ENCODE data around the gene FAR2. TPM values are rescaled to one million over a fixed set of nuclear protein-coding genes. Genes with fewer than 3 reads are reported as not detected.

The FAR2 gene
- total RNA-seq, 2 experiments from 2014 or later = 0.73 TPM; not detected in 1

GRCh38 chr12:29200586-29200985 lies 51.5 kb downstream of the FAR2 start:
- Histone ChIP-seq H3K4me3 (ENCODE audit: low read depth, low read length, poor library complexity, severe bottlenecking) (no peak overlapping the region), H4K20me1 (ENCODE audit: insufficient read depth, low read length) (no peaks in the 10 kb centered on the region), H3K79me2 (ENCODE audit: insufficient read depth, low read depth, low read length) (no peaks in the 10 kb centered on the region), H3K9me3 (ENCODE audit: low read length) (no peaks in the 10 kb centered on the region), H3K36me3 (ENCODE audit: insufficient read depth, low read length) (no peaks in the 10 kb centered on the region), H3K9me2 (ENCODE audit: insufficient read depth, low read length) (no peaks in the 10 kb centered on the region), H3K4me2 (ENCODE audit: low read length) (no peak overlapping the region), H3K4me1 (ENCODE audit: insufficient read depth, low read length, poor library complexity, severe bottlenecking) (no peaks in the 10 kb centered on the region), H3K27ac (ENCODE audit: low read depth, low read length, poor library complexity, severe bottlenecking) (no peak overlapping the region), H2AFZ (ENCODE audit: low read length) (no peak overlapping the region)
- BruUV-seq (replicated peaks) = no TSS peak
- CTCF ChIA-PET (ENCODE audit: unreplicated experiment) = no interaction called here
- no peak for TF ChIP-seq EZH2phosphoT487 (IDR thresholded peaks at IDR 0.05; ENCODE audit: borderline replicate concordance, low read depth, low read length)
- no peak for DNase-seq (ENCODE audit: low spot score)
- POLR2A ChIA-PET = no interaction called here
- intact Hi-C loops (cut with micrococcal nuclease; ENCODE audit: unreplicated experiment) = no loop called here

DNA sequence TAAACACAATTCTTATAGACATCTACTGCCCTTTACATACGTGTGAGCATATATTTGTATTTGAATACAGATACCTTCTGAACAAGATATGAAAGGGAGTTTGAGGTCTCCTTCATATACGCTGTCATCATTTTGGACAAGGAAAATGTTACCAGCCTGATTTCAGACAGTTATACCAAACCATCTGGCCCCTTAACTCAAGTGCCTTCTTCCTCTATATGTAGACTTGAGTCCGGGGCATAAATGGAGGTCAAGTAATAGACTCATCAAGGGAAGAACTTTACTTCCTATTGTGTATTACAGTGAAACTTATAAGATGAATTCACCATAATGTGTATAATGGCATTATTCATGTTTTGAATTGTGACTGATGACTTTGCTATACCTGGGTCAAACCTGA lies 52.2 kb downstream of the FAR2 start:
- intact Hi-C loops (cut with micrococcal nuclease; ENCODE audit: unreplicated experiment) = no loop called here
- no peaks in the 10 kb centered on the region for H4K20me1 ChIP-seq (ENCODE audit: insufficient read depth, low read length)
- DNase-seq (ENCODE audit: low spot score) = no peak
- no peak overlapping the region for H3K27ac ChIP-seq (ENCODE audit: low read depth, low read length, poor library complexity, severe bottlenecking)
- H3K4me2 ChIP-seq (ENCODE audit: low read length) = no peak overlapping the region
- H3K4me1 ChIP-seq (ENCODE audit: insufficient read depth, low read length, poor library complexity, severe bottlenecking) = no peaks in the 10 kb centered on the region
- POLR2A ChIA-PET = no interaction called here
- no peaks in the 10 kb centered on the region for H3K79me2 ChIP-seq (ENCODE audit: insufficient read depth, low read depth, low read length)
- no peak overlapping the region for H2AFZ ChIP-seq (ENCODE audit: low read length)
- CTCF ChIA-PET (ENCODE audit: unreplicated experiment) = no interaction called here
- no peak for TF ChIP-seq EZH2phosphoT487 (IDR thresholded peaks at IDR 0.05; ENCODE audit: borderline replicate concordance, low read depth, low read length)
- TF ChIP-seq, protein P1, sequence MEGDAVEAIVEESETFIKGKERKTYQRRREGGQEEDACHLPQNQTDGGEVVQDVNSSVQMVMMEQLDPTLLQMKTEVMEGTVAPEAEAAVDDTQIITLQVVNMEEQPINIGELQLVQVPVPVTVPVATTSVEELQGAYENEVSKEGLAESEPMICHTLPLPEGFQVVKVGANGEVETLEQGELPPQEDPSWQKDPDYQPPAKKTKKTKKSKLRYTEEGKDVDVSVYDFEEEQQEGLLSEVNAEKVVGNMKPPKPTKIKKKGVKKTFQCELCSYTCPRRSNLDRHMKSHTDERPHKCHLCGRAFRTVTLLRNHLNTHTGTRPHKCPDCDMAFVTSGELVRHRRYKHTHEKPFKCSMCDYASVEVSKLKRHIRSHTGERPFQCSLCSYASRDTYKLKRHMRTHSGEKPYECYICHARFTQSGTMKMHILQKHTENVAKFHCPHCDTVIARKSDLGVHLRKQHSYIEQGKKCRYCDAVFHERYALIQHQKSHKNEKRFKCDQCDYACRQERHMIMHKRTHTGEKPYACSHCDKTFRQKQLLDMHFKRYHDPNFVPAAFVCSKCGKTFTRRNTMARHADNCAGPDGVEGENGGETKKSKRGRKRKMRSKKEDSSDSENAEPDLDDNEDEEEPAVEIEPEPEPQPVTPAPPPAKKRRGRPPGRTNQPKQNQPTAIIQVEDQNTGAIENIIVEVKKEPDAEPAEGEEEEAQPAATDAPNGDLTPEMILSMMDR (conservative IDR thresholded peaks at IDR 0.05; ENCODE audit: low read length) = no peak
- H3K4me3 ChIP-seq (ENCODE audit: low read depth, low read length, poor library complexity, severe bottlenecking) = no peak overlapping the region
- no peaks in the 10 kb centered on the region for H3K9me2 ChIP-seq (ENCODE audit: insufficient read depth, low read length)
- no peaks in the 10 kb centered on the region for H3K36me3 ChIP-seq (ENCODE audit: insufficient read depth, low read length)
- H3K9me3 ChIP-seq (ENCODE audit: low read length) = no peaks in the 10 kb centered on the region
- BruUV-seq (replicated peaks) = no TSS peak

GRCh38 chr12:29201746-29202145 lies 52.7 kb downstream of the FAR2 start:
- intact Hi-C loops (cut with micrococcal nuclease; ENCODE audit: unreplicated experiment) = no loop called here
- H4K20me1 ChIP-seq (ENCODE audit: insufficient read depth, low read length) = no peaks in the 10 kb centered on the region
- H3K79me2 ChIP-seq (ENCODE audit: insufficient read depth, low read depth, low read length) = no peaks in the 10 kb centered on the region
- H3K9me3 ChIP-seq (ENCODE audit: low read length) = no peaks in the 10 kb centered on the region
- no peak overlapping the region for H3K4me3 ChIP-seq (ENCODE audit: low read depth, low read length, poor library complexity, severe bottlenecking)
- H2AFZ ChIP-seq (ENCODE audit: low read length) = no peak overlapping the region
- TF ChIP-seq, protein P1 (conservative IDR thresholded peaks at IDR 0.05; ENCODE audit: low read length) = no peak
- no peak for TF ChIP-seq EZH2phosphoT487 (IDR thresholded peaks at IDR 0.05; ENCODE audit: borderline replicate concordance, low read depth, low read length)
- H3K27ac ChIP-seq (ENCODE audit: low read depth, low read length, poor library complexity, severe bottlenecking) = no peak overlapping the region
- H3K4me2 ChIP-seq (ENCODE audit: low read length) = no peak overlapping the region
- ChIA-PET CTCF (ENCODE audit: unreplicated experiment) (no interaction called here), POLR2A (no interaction called here)
- no peaks in the 10 kb centered on the region for H3K36me3 ChIP-seq (ENCODE audit: insufficient read depth, low read length)
- no peak for DNase-seq (ENCODE audit: low spot score)
- H3K4me1 ChIP-seq (ENCODE audit: insufficient read depth, low read length, poor library complexity, severe bottlenecking) = no peaks in the 10 kb centered on the region
- no peaks in the 10 kb centered on the region for H3K9me2 ChIP-seq (ENCODE audit: insufficient read depth, low read length)
- no TSS peak for BruUV-seq (replicated peaks)
